HCT116 (cell line): Measurements from ENCODE around the gene ABCC1.

ENCODE experiments used
- CBX3 ChIP-seq: IDR thresholded peaks from 2 replicates; pipeline ENCODE4 v1.6.1; 2012; ENCODE audit warnings: low read depth
- CEBPB ChIP-seq: IDR thresholded peaks from 2 replicates; pipeline ENCODE4 v1.6.1; 2012; ENCODE audit warnings: low read depth
- EGR1 ChIP-seq: IDR thresholded peaks from 2 replicates; pipeline ENCODE4 v1.6.1; 2012; ENCODE audit warnings: low read depth
- EZH2 ChIP-seq: fragments of 200-600 bp; sonication (generic); IDR thresholded peaks from 2 replicates; pipeline ENCODE4 v1.6.1; 2017; ENCODE audit warnings: antibody characterized with exemption, mixed run types
- EZH2phosphoT487 ChIP-seq: fragments of 200-600 bp; IDR thresholded peaks from 2 replicates; pipeline ENCODE4 v1.6.1; 2018; ENCODE audit warnings: antibody characterized with exemption, borderline replicate concordance
- JUND ChIP-seq: IDR thresholded peaks from 2 replicates; pipeline ENCODE4 v1.6.1; 2012
- MAX ChIP-seq: IDR thresholded peaks from 2 replicates; pipeline ENCODE4 v1.6.1; 2012
- RAD21 ChIP-seq: IDR thresholded peaks from 2 replicates; pipeline ENCODE4 v1.6.1; 2012; ENCODE audit warnings: low read depth, mild to moderate bottlenecking
- SP1 ChIP-seq: IDR thresholded peaks from 2 replicates; pipeline ENCODE4 v1.6.1; 2012; ENCODE audit warnings: low read depth
- SRF ChIP-seq: IDR thresholded peaks from 2 replicates; pipeline ENCODE4 v1.6.1; 2012; ENCODE audit warnings: low read depth
- ZFX ChIP-seq: fragments of 450-650 bp; IDR thresholded peaks from 2 replicates; pipeline ENCODE4 v1.6.1; 2017
- TF ChIP-seq, protein P1 (sequence below), 3 experiments: fragments of 200-600 bp in 1 of 3; sonication (generic) in 1 of 3; IDR thresholded peaks in 2 of 3; conservative IDR thresholded peaks in 1 of 3; 2 replicates each; pipeline ENCODE4 v1.5.1; 2012 to 2017; ENCODE audit warnings: low read depth in 2 of 3, low read length in 2 of 3, antibody characterized with exemption in 1 of 3, borderline replicate concordance in 1 of 3, control low read depth in 1 of 3, mild to moderate bottlenecking in 1 of 3, mixed read lengths in 1 of 3, mixed run types in 1 of 3, moderate library complexity in 1 of 3; ENCODE audit not compliant: insufficient read depth in 1 of 3
- TF ChIP-seq, protein P2 (sequence below): IDR thresholded peaks from 2 replicates; pipeline ENCODE4 v1.6.1; 2012

- TF ChIP-seq, protein P1, sequence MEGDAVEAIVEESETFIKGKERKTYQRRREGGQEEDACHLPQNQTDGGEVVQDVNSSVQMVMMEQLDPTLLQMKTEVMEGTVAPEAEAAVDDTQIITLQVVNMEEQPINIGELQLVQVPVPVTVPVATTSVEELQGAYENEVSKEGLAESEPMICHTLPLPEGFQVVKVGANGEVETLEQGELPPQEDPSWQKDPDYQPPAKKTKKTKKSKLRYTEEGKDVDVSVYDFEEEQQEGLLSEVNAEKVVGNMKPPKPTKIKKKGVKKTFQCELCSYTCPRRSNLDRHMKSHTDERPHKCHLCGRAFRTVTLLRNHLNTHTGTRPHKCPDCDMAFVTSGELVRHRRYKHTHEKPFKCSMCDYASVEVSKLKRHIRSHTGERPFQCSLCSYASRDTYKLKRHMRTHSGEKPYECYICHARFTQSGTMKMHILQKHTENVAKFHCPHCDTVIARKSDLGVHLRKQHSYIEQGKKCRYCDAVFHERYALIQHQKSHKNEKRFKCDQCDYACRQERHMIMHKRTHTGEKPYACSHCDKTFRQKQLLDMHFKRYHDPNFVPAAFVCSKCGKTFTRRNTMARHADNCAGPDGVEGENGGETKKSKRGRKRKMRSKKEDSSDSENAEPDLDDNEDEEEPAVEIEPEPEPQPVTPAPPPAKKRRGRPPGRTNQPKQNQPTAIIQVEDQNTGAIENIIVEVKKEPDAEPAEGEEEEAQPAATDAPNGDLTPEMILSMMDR (IDR thresholded peaks at IDR 0.05 in 2 of 3, conservative IDR thresholded peaks at IDR 0.05 in 1 of 3; ENCODE audit: borderline replicate concordance in 1 of 3, insufficient read depth in 1 of 3, low read depth in 2 of 3, low read length in 2 of 3) = no peak
- TF ChIP-seq CEBPB = no peak
- TF ChIP-seq EZH2phosphoT487 = no peak
- no peak for TF ChIP-seq SP1
- TF ChIP-seq JUND = no peak
- TF ChIP-seq MAX = no peak
- no peak for TF ChIP-seq SRF
- no peak for TF ChIP-seq EGR1
- TF ChIP-seq EZH2 = no peak
- no peak for TF ChIP-seq RAD21
- no peak for TF ChIP-seq ZFX
- TF ChIP-seq CBX3 = no peak
- TF ChIP-seq, protein P2, sequence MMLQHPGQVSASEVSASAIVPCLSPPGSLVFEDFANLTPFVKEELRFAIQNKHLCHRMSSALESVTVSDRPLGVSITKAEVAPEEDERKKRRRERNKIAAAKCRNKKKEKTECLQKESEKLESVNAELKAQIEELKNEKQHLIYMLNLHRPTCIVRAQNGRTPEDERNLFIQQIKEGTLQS = no peak
Measured at GRCh38 chr16:16028311-16028999, 79.0 kb downstream of the ABCC1 start.
